GM18951 (cell line): ENCODE data around the gene SLC29A1.

Source experiments
- POLR2A ChIP-seq: IDR thresholded peaks from 4 replicates; pipeline ENCODE4 v1.6.1; 2011; ENCODE audit warnings: mild to moderate bottlenecking; ENCODE audit not compliant: insufficient read length, insufficient read depth; ENCODE audit errors: extremely low read depth
- in situ Hi-C: fragments of 300-500 bp; cut with MboI; formaldehyde crosslinking; loops from one replicate; pipeline ENCODE4 v1.12.0; 2022; ENCODE audit warnings: low sequenced_read_pairs, mixed read lengths, inconsistent platforms; ENCODE audit not compliant: unreplicated experiment

Gene SLC29A1

DNA sequence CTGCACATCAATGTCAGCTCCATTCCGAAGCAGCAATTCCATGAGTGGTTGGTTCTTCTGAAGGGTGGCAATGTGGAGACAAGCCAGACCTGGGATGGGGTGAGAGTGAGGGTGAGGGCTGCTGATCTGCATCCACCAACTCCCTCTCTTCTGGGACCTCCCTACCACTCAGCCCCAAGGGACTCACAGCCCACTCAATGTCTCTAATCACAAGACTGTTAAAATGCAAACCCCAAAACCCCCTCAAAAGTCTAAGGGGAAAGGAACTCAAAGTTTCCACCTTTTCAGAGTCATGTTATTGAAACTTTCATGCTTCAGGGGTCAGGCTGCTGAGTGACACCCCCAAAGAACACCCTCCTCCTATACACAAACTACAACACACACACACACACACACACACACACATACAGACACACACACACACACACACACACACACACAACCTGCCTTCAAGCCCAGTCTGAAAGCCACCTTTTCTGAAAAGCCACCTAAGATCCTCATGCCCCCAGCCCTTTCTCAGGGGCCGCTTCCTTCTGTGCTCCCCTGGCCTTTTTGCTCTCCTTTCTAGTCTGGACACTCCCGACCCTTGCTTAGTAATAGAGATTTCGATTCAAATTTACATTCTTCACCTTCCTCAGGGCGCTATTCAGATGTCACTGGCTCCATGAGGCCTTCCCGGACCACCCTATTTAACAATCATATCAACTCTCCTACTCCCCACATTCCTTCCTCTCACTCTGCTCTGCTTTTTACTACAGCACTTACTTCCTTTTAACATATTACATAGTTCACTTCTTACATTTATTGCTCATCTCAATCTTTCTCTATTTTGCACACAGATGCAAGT lies 37.3 kb downstream of the SLC29A1 start:
- in situ Hi-C loops: no loop called here
- TF ChIP-seq POLR2A: peak; percentile 39

DNA sequence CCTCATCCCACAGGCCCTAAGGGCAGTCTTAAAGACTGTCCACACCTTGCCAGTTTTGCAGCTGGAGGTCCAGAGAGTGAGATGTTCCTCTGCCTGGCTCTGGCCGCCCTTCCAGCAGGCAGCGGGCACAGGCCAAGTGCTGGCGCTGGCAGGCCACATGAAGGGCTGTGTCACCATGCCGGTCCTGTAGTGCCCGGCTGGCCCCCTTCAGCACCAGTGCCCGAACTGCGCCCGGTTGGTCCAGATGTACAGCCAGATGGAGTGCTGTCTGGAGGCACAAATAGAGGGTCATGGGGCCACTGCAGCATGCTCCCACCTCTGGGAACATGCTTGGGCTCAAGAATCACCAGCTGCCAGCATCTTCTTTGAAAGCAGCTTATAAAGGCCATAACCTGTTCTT lies 38.2 kb downstream of the SLC29A1 start:
- no peak for TF ChIP-seq POLR2A
- in situ Hi-C loops: no loop called here

DNA sequence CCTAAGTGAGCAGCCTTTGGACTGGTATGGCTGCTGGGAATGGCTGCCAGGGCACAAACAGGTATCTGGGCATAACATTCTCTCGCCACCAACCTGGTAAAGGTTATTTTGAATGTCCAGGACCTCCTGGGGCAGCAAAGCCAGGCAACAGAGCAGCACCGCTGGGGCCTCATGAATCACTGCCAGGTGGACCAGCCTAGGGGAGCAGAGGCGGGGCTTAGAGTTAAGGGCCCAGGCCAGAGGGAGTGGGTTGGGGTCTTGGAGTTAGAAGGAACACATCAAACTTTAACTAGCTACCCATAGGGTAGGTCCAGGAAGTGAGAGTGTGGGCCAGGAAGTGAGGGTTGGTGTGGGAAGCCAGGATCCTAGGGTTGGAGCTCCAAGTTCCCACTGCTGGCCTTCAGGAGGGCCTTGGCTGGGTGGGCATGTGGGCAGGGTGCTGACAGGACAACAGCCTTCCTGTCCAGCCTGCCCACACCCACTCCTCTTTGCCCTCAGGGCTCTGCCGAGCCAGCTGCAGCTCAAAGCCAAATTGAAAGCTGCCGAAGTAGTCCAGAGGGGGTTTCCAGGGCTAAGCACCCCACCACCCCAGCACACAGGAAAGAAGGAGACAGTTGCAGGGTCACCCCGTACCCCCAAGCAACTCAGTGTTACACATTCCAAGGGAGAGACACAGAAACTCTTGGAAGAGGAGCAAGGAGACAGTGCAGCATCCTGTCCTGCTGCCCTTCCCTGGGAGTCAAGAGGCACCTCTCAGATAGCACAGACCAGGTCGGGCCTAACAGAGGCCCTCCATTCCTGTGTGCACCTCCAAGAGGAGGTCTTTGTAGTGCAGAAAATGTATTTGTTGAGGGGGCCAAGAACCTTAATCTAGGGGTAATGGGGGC lies 39.3 kb downstream of the SLC29A1 start:
- TF ChIP-seq POLR2A: peak; percentile 17
- in situ Hi-C loops: no loop called here

DNA sequence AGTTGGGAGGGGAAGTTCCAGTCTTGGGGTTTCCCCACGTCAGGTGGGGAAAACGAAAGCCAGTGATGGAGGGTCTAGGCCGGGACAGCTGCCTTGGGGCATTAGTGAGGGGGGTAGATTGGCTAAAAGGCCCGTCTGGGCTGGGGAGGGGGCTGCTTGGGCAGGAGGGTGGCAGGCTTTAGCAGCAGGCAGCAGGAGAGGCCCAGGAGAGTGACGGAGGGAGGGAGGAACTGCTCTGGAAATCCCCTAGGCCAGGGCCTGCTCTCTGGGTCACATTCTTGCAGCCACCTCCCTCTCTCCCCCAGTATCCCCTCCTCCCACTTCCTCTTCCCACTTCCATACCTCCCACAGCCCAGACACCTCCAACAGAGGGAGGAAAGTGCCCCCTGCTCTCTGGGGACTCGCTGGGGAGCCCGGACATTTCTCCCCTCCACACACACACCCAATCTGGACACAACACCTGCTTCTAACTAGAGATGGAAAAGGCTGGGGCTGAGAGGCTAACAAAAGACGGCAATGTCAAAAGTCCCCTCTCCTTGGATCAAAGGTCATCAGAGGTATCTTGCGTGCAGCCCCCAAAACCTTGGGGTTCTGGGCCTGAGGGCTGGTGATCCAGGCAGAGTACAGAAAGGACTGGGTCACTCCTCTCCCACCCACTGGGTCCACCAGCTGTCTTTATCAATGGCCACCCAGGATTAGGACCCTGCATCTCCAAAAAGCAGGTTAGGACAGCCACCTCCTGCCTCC lies 40.1 kb downstream of the SLC29A1 start:
- in situ Hi-C loops: no loop called here
- TF ChIP-seq POLR2A: peak; percentile 63

DNA sequence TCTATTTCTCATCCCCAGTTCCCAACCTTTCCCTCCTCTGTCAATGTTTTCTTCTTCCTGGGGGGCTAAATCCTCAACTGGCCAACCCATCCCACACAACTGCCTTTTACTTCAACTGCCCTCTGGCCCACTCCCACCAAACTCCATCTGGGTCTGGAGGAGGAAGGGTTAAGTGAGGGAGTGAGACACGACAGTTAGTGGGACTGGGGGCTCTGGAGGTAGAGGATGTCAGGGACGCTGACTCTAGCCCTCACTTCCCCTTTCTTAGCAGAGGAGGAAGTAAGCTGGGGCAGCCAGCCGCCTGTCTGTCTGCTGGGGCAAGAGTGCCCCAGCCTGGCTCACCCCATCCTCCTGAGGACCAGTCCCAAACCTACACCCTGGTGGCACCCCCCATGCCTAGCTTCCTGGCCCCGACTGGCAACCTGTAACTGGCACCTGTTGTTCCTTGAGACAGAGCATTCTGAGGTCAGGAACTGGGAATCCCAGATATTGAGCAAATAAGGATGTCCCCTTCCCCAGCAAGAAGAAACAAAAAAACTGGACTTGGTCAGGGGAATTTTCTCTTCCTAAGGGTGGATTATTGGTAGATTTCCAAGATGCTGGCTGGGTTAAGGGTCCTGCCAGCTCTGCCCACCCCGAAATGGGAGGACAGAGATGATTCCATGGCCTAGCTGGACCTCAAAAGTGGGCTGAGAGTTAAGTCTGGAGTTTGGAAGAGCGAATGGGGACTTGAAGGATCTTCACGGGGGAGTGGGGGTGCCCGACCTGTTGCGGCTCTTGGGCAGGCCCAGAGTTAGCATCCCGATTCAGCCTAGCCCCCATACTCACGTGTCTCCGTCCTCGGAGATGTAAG lies 41.0 kb downstream of the SLC29A1 start:
- in situ Hi-C loops: no loop called here
- TF ChIP-seq POLR2A: peak; percentile 39

DNA sequence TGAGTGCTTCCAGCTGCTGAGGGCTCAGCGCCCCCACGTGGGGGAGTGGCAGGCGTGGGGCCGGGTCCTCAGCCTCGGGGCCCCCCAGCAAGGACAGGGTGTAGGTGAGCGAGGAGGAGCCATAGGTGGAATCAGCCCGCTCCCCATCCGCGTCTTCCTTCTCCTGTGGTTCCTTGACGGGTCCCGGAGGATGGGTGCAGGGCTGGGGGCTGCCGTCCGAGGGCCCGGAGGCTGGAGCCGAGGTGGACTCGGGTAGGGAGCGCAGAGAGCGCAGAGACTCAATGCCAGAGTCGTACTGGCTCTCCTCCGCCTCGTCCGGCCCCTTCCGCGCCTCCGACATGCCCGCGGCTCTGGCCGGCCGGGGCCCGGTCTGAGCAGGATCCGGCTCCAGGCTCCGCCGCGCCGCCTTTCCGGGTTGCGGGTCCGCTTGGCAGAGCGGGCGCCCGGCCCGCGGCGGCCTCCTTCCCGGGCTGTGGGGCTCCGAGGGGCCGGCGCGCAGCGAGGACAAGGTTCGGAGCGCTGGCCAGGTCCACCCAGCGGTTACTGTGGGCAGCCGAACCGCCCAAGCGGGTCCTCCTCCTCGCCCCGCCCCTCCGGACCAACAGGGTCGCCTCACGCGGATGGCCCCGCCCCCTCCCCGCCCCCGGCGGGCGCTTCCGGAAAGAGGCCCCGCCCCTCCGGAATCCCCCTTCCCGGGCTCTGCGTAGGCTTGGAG lies 41.8 kb downstream of the SLC29A1 start, which contains the start of gene NFKBIE:
Gene NFKBIE (minus strand): TSS at position 545 of the 715 bp plus-strand sequence. CDS start 205 bp downstream, at position 340.
- in situ Hi-C loops: no loop called here
- peak; percentile 91 for TF ChIP-seq POLR2A

DNA sequence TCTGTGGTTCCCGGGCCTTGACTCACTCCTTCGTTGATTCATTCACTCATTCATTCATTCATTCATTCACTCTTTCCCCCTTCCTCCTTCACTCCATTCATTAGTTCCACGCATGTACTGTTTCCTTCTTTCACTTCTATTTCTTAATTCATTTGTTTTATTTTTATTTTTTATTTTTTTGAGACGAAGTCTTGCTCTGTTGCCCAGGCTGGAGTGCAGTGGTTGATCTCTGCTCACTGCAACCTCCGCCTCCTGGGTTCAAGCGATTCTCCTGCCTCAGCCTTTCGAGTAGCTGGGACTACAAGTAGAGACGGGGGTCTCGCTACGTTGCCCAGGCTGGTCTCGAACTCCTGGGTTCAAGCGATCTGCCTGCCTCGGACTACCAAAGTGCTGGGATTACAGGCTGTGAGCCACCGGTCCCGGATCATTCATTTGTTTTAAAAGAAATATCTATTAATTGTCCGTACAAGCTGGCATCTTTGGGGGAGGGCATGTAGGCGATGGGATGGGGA lies 42.4 kb downstream of the SLC29A1 start:
- in situ Hi-C loops: no loop called here
- TF ChIP-seq POLR2A: no peak

DNA sequence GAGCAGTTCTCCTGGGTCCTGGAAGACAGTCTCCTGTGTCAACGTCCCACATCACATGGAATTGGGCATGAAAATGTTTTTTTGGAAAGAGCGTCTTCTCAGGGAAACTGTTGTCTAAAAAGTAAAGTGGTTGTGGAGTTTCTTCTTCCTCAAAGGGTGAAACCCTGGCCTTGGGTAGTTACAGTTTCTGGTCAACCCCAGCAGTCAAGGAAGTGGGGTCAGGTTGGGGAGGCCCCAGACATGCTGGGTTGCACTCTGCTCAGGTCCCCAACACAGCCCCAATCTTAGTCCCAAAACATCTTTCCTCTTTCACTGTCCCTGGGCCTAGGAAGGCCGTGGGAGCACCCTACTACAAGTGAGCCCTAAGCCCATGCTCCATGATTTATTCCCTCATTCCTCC lies 43.0 kb downstream of the SLC29A1 start:
- in situ Hi-C loops: no loop called here

DNA sequence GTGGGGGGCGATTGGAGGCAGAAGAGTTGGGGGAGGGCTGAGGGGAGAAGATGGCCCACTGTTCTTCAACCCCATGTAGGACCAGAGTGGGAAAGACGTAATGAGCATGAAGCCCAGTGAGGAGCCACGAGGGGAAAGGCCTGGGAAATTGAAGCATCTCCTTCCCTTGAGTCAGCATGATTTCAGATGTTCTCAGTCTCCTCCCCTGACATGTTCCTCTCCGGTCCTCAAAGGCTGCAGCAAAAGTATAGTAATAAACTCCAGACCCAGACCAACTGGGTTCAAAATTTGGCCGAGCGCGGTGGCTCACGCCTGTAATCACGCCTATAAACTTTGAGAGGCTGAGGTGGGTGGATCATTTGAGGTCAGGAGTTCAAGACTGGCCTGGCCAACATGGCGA lies 43.9 kb downstream of the SLC29A1 start:
- TF ChIP-seq POLR2A: no peak
- in situ Hi-C loops: no loop called here

More for the DNA sequence above, 43.0 kb downstream of the SLC29A1 start:
- TF ChIP-seq POLR2A: no peak

DNA sequence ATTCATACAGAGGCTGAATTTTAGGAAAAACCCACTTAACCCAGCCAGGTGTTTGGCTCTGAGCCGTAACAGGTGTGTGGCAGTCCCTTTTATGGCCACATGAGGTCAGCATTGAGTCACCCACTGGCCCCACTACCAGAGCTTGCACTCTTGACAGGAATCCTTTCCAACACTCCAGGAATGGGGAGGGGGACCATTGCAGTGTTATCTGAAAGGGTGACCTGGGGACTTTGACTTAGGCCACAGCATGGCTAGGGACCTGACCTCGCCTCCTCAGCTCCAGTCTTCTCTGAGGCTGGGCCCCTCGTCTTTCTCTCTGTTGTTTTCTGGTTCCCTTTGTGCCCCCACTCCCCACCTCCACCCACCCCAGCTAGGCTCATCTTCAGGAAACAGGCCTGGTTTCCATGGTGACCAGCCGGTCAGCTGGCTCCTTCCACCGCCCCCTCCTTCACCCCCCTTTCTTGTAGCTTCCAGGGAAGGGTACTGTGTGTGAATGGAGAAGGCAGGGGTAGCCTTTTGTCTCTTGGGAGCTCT lies 44.8 kb downstream of the SLC29A1 start:
- no peak for TF ChIP-seq POLR2A
- in situ Hi-C loops: no loop called here
